H1 (cell line): ENCODE results near the gene PKIB. TPM values are rescaled to one million over a fixed set of nuclear protein-coding genes. Genes with fewer than 3 reads are reported as not detected.
A peak's percentile ranks its signal among the peaks of the same experiment; 100 is the strongest.

Experiments
- CTCF ChIA-PET: fragments of 300-600 bp; sonication (Branson Sonifier 250); formaldehyde crosslinking; loops from one replicate; lab custom pipeline; 2021; ENCODE audit not compliant: partially characterized antibody; lab: Charles Lee
- POLR2A ChIA-PET: fragments of 300-600 bp; sonication (Branson Sonifier 250); formaldehyde crosslinking; loops from one replicate; lab custom pipeline; 2021; ENCODE audit warnings: inconsistent platforms; ENCODE audit not compliant: partially characterized antibody; lab: Charles Lee
- DNase-seq, 2 experiments: peaks; one replicate each; pipeline versions ENCODE4 v3.0.0 to v3.0.0-alpha.2; 2010 to 2022; ENCODE audit warnings: low spot score in 2 of 2, low read depth in 1 of 2, mixed read lengths in 1 of 2
- FAIRE-seq: peaks from 2 replicates; lab custom pipeline; 2011; peaks lifted over from hg19 to GRCh38; lab: Jason Lieb, UNC
- H2AFZ ChIP-seq: 2 replicates; pipeline ENCODE4 v1.8.1; 2012; ENCODE audit warnings: low read length, inconsistent platforms
- H2AK5ac ChIP-seq: 2 replicates; pipeline ENCODE4 v1.6.1; 2013; ENCODE audit warnings: low read depth, low read length
- H2BK120ac ChIP-seq: replicated peaks from 2 replicates; pipeline ENCODE3; 2013; ENCODE audit warnings: low read depth, low read length, inconsistent platforms
- H2BK12ac ChIP-seq: 2 replicates; pipeline ENCODE4 v1.6.1; 2013; ENCODE audit warnings: low read depth, low read length
- H2BK15ac ChIP-seq: 2 replicates; pipeline ENCODE4 v1.6.1; 2013; ENCODE audit warnings: low read length
- H2BK20ac ChIP-seq: 2 replicates; pipeline ENCODE4 v1.6.1; 2013; ENCODE audit warnings: low read length
- H2BK5ac ChIP-seq: 2 replicates; pipeline ENCODE4 v1.6.1; 2013; ENCODE audit warnings: low read depth, low read length
- H3K14ac ChIP-seq: 2 replicates; pipeline ENCODE4 v1.6.1; 2013; ENCODE audit warnings: inconsistent platforms; ENCODE audit not compliant: insufficient read length
- H3K18ac ChIP-seq: 2 replicates; pipeline ENCODE4 v1.6.1; 2013; ENCODE audit warnings: low read length; ENCODE audit errors: extremely low read depth
- H3K23ac ChIP-seq: 2 replicates; pipeline ENCODE4 v1.6.1; 2013; ENCODE audit warnings: inconsistent platforms; ENCODE audit not compliant: insufficient read length
- H3K23me2 ChIP-seq: 2 replicates; pipeline ENCODE4 v1.6.1; 2013; ENCODE audit warnings: low read depth, low read length
- H3K27ac ChIP-seq: 2 replicates; pipeline ENCODE4 v1.6.1; 2011; ENCODE audit warnings: low read depth, low read length, inconsistent platforms
- H3K27me3 ChIP-seq, 4 experiments: replicated peaks in 1 of 4; 1 replicate in 1 of 4; 2 replicates in 3 of 4; pipeline versions ENCODE4 v1.6.1 to v1.8.1; 2011 to 2013; ENCODE audit warnings: low read length in 3 of 4, mild to moderate bottlenecking in 3 of 4, inconsistent platforms in 2 of 4, mixed read lengths in 2 of 4, moderate library complexity in 1 of 4; ENCODE audit not compliant: control insufficient read depth in 3 of 4, insufficient read depth in 3 of 4; ENCODE audit errors: extremely low read depth in 1 of 4
- H3K36me3 ChIP-seq, 4 experiments: 2 replicates each; pipeline versions ENCODE4 v1.6.1 to v1.8.1; 2011 to 2013; ENCODE audit warnings: mild to moderate bottlenecking in 4 of 4, low read length in 3 of 4, moderate library complexity in 2 of 4, control low read depth in 1 of 4, inconsistent platforms in 1 of 4; ENCODE audit not compliant: insufficient read depth in 4 of 4, control insufficient read depth in 2 of 4
- H3K4ac ChIP-seq: replicated peaks from 2 replicates; pipeline ENCODE3; 2013; ENCODE audit warnings: low read length, low read depth, mixed read lengths, inconsistent platforms; ENCODE audit not compliant: insufficient read length
- H3K4me1 ChIP-seq, 4 experiments: replicated peaks in 1 of 4; 1 replicate in 1 of 4; 2 replicates in 3 of 4; pipeline versions ENCODE4 v1.6.1 to v1.8.1; 2011 to 2013; ENCODE audit warnings: low read length in 3 of 4, inconsistent platforms in 2 of 4, mixed read lengths in 1 of 4; ENCODE audit not compliant: insufficient read depth in 4 of 4, control insufficient read depth in 3 of 4
- H3K4me2 ChIP-seq, 2 experiments: 2 replicates each; pipeline versions ENCODE4 v1.6.1 to v1.8.1; 2011 to 2013; ENCODE audit warnings: low read depth in 2 of 2, low read length in 2 of 2, control low read depth in 1 of 2, inconsistent platforms in 1 of 2, mild to moderate bottlenecking in 1 of 2; ENCODE audit not compliant: insufficient read depth in 1 of 2
- H3K4me3 ChIP-seq, 4 experiments: fragments of 200-600, 300-600 bp in 1 of 4; sonication (generic), shearing (Covaris generic), sonication (Bioruptor Twin) in 1 of 4; 2 replicates each; pipeline versions ENCODE4 v1.5.1 to v1.8.1; 2011 to 2016; ENCODE audit warnings: low read length in 4 of 4, low read depth in 3 of 4, control low read depth in 2 of 4, inconsistent platforms in 2 of 4, mild to moderate bottlenecking in 2 of 4, mixed read lengths in 1 of 4, moderate library complexity in 1 of 4; ENCODE audit not compliant: insufficient read depth in 2 of 4; ENCODE audit errors: extremely low read depth in 1 of 4
- H3K56ac ChIP-seq: replicated peaks from 2 replicates; pipeline ENCODE3; 2013; ENCODE audit warnings: low read depth, mild to moderate bottlenecking, mixed read lengths, low read length, inconsistent platforms; ENCODE audit not compliant: insufficient read length
- H3K79me1 ChIP-seq: 2 replicates; pipeline ENCODE4 v1.6.1; 2013; ENCODE audit warnings: low read depth, low read length, control low read depth
- H3K79me2 ChIP-seq, 2 experiments: 2 replicates each; pipeline versions ENCODE4 v1.6.1 to v1.8.1; 2012 to 2013; ENCODE audit warnings: low read length in 2 of 2, mild to moderate bottlenecking in 2 of 2, inconsistent platforms in 1 of 2; ENCODE audit not compliant: insufficient read depth in 2 of 2, control insufficient read depth in 1 of 2
- H3K9ac ChIP-seq, 4 experiments: replicated peaks in 1 of 4; 1 replicate in 1 of 4; 2 replicates in 3 of 4; pipeline versions ENCODE4 v1.6.1 to v1.8.1; 2011 to 2013; ENCODE audit warnings: low read depth in 3 of 4, low read length in 3 of 4, control low read depth in 2 of 4, mild to moderate bottlenecking in 2 of 4, moderate library complexity in 2 of 4, inconsistent platforms in 1 of 4; ENCODE audit errors: extremely low read depth in 1 of 4
- H3K9me3 ChIP-seq, 2 experiments: 2 replicates each; pipeline versions ENCODE4 v1.6.1 to v1.8.1; 2012 to 2013; ENCODE audit warnings: mild to moderate bottlenecking in 2 of 2, moderate library complexity in 2 of 2, control low read depth in 1 of 2, inconsistent platforms in 1 of 2, low read depth in 1 of 2, low read length in 1 of 2, mixed read lengths in 1 of 2; ENCODE audit not compliant: insufficient read depth in 2 of 2
- H4K20me1 ChIP-seq, 2 experiments: replicated peaks in 1 of 2; 2 replicates each; pipeline versions ENCODE3 to v1.8.1; 2011 to 2013; ENCODE audit warnings: inconsistent platforms in 2 of 2, low read length in 2 of 2, mild to moderate bottlenecking in 1 of 2; ENCODE audit not compliant: insufficient read depth in 2 of 2, control insufficient read depth in 1 of 2
- H4K5ac ChIP-seq: 2 replicates; pipeline ENCODE4 v1.6.1; 2013; ENCODE audit warnings: low read length, low read depth, mixed read lengths, inconsistent platforms; ENCODE audit not compliant: insufficient read length
- H4K8ac ChIP-seq: 2 replicates; pipeline ENCODE4 v1.8.0; 2013; ENCODE audit warnings: mild to moderate bottlenecking, moderate library complexity, low read length, inconsistent platforms; ENCODE audit not compliant: insufficient read depth; ENCODE audit errors: extremely low read depth
- H4K91ac ChIP-seq: replicated peaks from 2 replicates; pipeline ENCODE3; 2013; ENCODE audit warnings: low read length, mixed read lengths, inconsistent platforms; ENCODE audit not compliant: insufficient read length
- ASH2L ChIP-seq: fragments of 200-600, 300-600 bp; sonication (generic); IDR thresholded peaks from one replicate; pipeline ENCODE4 v1.7.1; 2017; ENCODE audit warnings: low read length
- JUND ChIP-seq: IDR thresholded peaks from 2 replicates; pipeline ENCODE4 v1.6.1; 2011; ENCODE audit warnings: mild to moderate bottlenecking, improper control_type of control experiment, low read length
- WGBS, 2 experiments: shearing (Covaris generic) in 1 of 2; methylation state at CpG; one replicate each; pipeline versions ENCODE4 v1.1.6 to v1.1.7; 2013 to 2015; ENCODE audit warnings: low lambda C conversion rate in 2 of 2, mixed read lengths in 2 of 2, inconsistent platforms in 1 of 2, low coverage in 1 of 2, missing lambda C conversion rate in 1 of 2; ENCODE audit not compliant: insufficient replicate concordance in 2 of 2, insufficient coverage in 1 of 2, insufficient read length in 1 of 2; ENCODE audit errors: extremely low coverage in 1 of 2, missing lambda C conversion rate in 1 of 2; 5-methylcytosine and 5-hydroxymethylcytosine counted together
- polyA plus RNA-seq, 7 experiments: library from polyadenylated mRNA; depleted of rRNA in 3 of 7; stranded (reverse) in 5 of 7; unstranded in 2 of 7; fragments of >200 nt in 5 of 7; fragments of 200-250 nt in 2 of 7; gene quantifications; 1 replicate in 5 of 7; 2 replicates in 1 of 7; 4 replicates in 1 of 7; pipeline versions ENCODE4 v1.2.1 to v1.2.3, GENCODE V29; 2011 to 2013; ENCODE audit warnings: missing spikeins in 2 of 7, mixed read lengths in 2 of 7
- total RNA-seq: library from RNA; stranded (reverse); fragmentation: NEBNext Ultra II Directional; extraction: Animal tissue kit (Norgen Biotek cat#: 25700); gene quantifications from 2 replicates; pipeline ENCODE4 v1.2.1, GENCODE V29; 2021

The PKIB gene
- total and polyA plus RNA-seq, 2 of the 8 experiments (the other 6 are each of a cell fraction or from before 2014, with no cell fraction given) = 13.5 to 73.3 TPM

- Histone ChIP-seq H3K79me1 (no peaks in the 10 kb centered on the region), H2BK5ac (no peak overlapping the region), H3K56ac (no peak overlapping the region), H3K79me2 (no peaks in the 10 kb centered on the region), H3K9ac (no peak overlapping the region), H2BK15ac (no peak overlapping the region), H3K23ac (no peak overlapping the region), H3K4me3 (no peak overlapping the region), H3K4ac (no peak overlapping the region), H4K91ac (no peak overlapping the region), H2BK120ac (no peak overlapping the region), H3K36me3 (peaks cover 0 to 6% (median 0%) of the 10 kb centered on the region in 4 experiments; a peak in 1 of 8 replicates), H3K27ac (no peak overlapping the region), H2BK20ac (no peak overlapping the region), H4K20me1 (no peaks in the 10 kb centered on the region), H4K8ac (no peak overlapping the region), H3K18ac (no peak overlapping the region), H2AFZ (no peak overlapping the region), H3K14ac (no peak overlapping the region), H3K23me2 (no peaks in the 10 kb centered on the region), H3K4me2 (no peak overlapping the region), H3K4me1 (no peaks in the 10 kb centered on the region), H3K27me3 (no peaks in the 10 kb centered on the region), H3K9me3 (no peaks in the 10 kb centered on the region), H4K5ac (no peak overlapping the region), H2AK5ac (no peak overlapping the region), H2BK12ac (no peak overlapping the region)
- 83% methylated on average over 3 of the region's 3 CpGs; no CpG with 5 or more reads in 1 of the 2 experiments for WGBS, 2 experiments
- DNase-seq (no peak), FAIRE-seq (no peak)
- POLR2A ChIA-PET = no interaction called here
- CTCF ChIA-PET = interaction anchor here (1.0 kb wide), 1 partner anchor 50 kb away, joined by 4 read pairs; no protein-coding TSS in a partner anchor
- TF ChIP-seq ASH2L (no peak), JUND (0 out of 2 replicates have a peak, but pooled peaks have one; percentile 39)
These were observed 29.5 kb upstream of the PKIB start for GRCh38 chr6:122580737-122581136.
